ENCODE data around the gene ABI3BP. TPM values are rescaled to one million over a fixed set of nuclear protein-coding genes. Genes with fewer than 3 reads are reported as not detected.

Gene ABI3BP
- total and polyA plus RNA-seq, 4 donors = 21.9 to 87.5 (median 59.9) TPM

- 39 to 59% methylated on average over 2 of the region's 2 CpGs for WGBS, 2 donors
- DNase-seq = peak in 2 of 3 donors; percentile 43 to 44
- H3K9me3 ChIP-seq (ENCODE audit: control insufficient read depth in 4 of 4, insufficient read depth in 3 of 4, low read length in 3 of 4) = no peaks in the 10 kb centered on the region
- no peak for ATAC-seq (ENCODE audit: insufficient read depth, low FRiP score)
- H3K27me3 ChIP-seq (ENCODE audit: control insufficient read depth in 3 of 3, insufficient read depth in 3 of 3, low read length in 2 of 3) = no peaks in the 10 kb centered on the region
- H3K4me1 ChIP-seq (ENCODE audit: control insufficient read depth in 5 of 5, insufficient read depth in 5 of 5, low read length in 5 of 5) = peaks cover 0 to 6% (median 0%) of the 10 kb centered on the region in 5 donors
- H3K36me3 ChIP-seq (ENCODE audit: control insufficient read depth in 4 of 4, insufficient read depth in 4 of 4, low read length in 4 of 4) = peaks cover 11 to 46% (median 19%) of the 10 kb centered on the region in 4 donors
- no peak overlapping the region for H3K27ac ChIP-seq (ENCODE audit: low read depth in 1 of 2, low read length in 1 of 2)
- H3K9ac ChIP-seq (ENCODE audit: insufficient read depth in 1 of 2, low read length in 2 of 2) = no peak overlapping the region
- no peak overlapping the region for H3K4me3 ChIP-seq
- TF ChIP-seq, protein P1, sequence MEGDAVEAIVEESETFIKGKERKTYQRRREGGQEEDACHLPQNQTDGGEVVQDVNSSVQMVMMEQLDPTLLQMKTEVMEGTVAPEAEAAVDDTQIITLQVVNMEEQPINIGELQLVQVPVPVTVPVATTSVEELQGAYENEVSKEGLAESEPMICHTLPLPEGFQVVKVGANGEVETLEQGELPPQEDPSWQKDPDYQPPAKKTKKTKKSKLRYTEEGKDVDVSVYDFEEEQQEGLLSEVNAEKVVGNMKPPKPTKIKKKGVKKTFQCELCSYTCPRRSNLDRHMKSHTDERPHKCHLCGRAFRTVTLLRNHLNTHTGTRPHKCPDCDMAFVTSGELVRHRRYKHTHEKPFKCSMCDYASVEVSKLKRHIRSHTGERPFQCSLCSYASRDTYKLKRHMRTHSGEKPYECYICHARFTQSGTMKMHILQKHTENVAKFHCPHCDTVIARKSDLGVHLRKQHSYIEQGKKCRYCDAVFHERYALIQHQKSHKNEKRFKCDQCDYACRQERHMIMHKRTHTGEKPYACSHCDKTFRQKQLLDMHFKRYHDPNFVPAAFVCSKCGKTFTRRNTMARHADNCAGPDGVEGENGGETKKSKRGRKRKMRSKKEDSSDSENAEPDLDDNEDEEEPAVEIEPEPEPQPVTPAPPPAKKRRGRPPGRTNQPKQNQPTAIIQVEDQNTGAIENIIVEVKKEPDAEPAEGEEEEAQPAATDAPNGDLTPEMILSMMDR (IDR thresholded peaks at IDR 0.05; ENCODE audit: control extremely low read depth, extremely low read depth) = no peak
These were observed 255.9 kb downstream of the ABI3BP start for GRCh38 chr3:100737334-100737733.

GRCh38 chr3:100732435-100732834, 260.8 kb downstream of the ABI3BP start:
- 94% methylated on average over 3 of the region's 3 CpGs for WGBS, 2 donors
- TF ChIP-seq, protein P1 (IDR thresholded peaks at IDR 0.05; ENCODE audit: control extremely low read depth, extremely low read depth) = no peak

DNA sequence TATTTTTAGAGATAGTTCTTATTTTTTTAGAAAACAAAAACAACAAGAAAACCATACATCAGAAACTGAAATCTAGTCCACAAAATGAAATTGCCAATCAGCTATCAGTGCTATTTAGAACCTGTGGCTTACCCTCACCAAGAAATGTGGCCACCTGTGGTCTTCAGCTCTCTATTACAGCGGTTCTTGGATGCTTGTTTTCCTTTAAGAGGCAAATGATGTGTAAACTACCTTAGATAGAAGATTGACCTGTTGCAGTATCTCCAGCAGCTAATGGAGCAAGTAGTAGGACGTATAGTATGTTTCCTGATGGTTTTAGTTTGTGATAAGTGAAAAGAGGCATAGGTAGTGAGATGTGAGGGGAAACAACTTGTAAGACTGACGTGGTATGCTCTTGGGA, 262.7 kb downstream of the ABI3BP start:
- peaks cover 7 to 41% (median 11%) of the 10 kb centered on the region in 4 donors for H3K36me3 ChIP-seq (ENCODE audit: control insufficient read depth in 4 of 4, insufficient read depth in 4 of 4, low read length in 4 of 4)
- no peak overlapping the region for H3K9ac ChIP-seq (ENCODE audit: insufficient read depth in 1 of 2, low read length in 2 of 2)
- peaks cover 0 to 13% (median 0%) of the 10 kb centered on the region in 5 donors for H3K4me1 ChIP-seq (ENCODE audit: control insufficient read depth in 5 of 5, insufficient read depth in 5 of 5, low read length in 5 of 5)
- TF ChIP-seq, protein P1 (IDR thresholded peaks at IDR 0.05; ENCODE audit: control extremely low read depth, extremely low read depth) = no peak
- no peaks in the 10 kb centered on the region for H3K27me3 ChIP-seq (ENCODE audit: control insufficient read depth in 3 of 3, insufficient read depth in 3 of 3, low read length in 2 of 3)
- H3K4me3 ChIP-seq = no peak overlapping the region
- 65 to 74% methylated on average over 3 of the region's 3 CpGs for WGBS, 2 donors
- no peak overlapping the region for H3K27ac ChIP-seq (ENCODE audit: low read depth in 1 of 2, low read length in 1 of 2)
- H3K9me3 ChIP-seq (ENCODE audit: control insufficient read depth in 4 of 4, insufficient read depth in 3 of 4, low read length in 3 of 4) = no peaks in the 10 kb centered on the region
- DNase-seq (no peak), ATAC-seq (ENCODE audit: insufficient read depth, low FRiP score) (no peak)

More at GRCh38 chr3:100732435-100732834, 260.8 kb downstream of the ABI3BP start:
- Histone ChIP-seq H3K27ac (ENCODE audit: low read depth in 1 of 2, low read length in 1 of 2) (no peak overlapping the region), H3K9ac (ENCODE audit: insufficient read depth in 1 of 2, low read length in 2 of 2) (no peak overlapping the region), H3K36me3 (ENCODE audit: control insufficient read depth in 4 of 4, insufficient read depth in 4 of 4, low read length in 4 of 4) (peaks cover 10 to 49% (median 14%) of the 10 kb centered on the region in 4 donors), H3K27me3 (ENCODE audit: control insufficient read depth in 3 of 3, insufficient read depth in 3 of 3, low read length in 2 of 3) (no peaks in the 10 kb centered on the region), H3K4me1 (ENCODE audit: control insufficient read depth in 5 of 5, insufficient read depth in 5 of 5, low read length in 5 of 5) (peaks cover 0 to 6% (median 0%) of the 10 kb centered on the region in 5 donors), H3K4me3 (no peak overlapping the region), H3K9me3 (ENCODE audit: control insufficient read depth in 4 of 4, insufficient read depth in 3 of 4, low read length in 3 of 4) (no peaks in the 10 kb centered on the region)
- DNase-seq (no peak), ATAC-seq (ENCODE audit: insufficient read depth, low FRiP score) (no peak)

DNA sequence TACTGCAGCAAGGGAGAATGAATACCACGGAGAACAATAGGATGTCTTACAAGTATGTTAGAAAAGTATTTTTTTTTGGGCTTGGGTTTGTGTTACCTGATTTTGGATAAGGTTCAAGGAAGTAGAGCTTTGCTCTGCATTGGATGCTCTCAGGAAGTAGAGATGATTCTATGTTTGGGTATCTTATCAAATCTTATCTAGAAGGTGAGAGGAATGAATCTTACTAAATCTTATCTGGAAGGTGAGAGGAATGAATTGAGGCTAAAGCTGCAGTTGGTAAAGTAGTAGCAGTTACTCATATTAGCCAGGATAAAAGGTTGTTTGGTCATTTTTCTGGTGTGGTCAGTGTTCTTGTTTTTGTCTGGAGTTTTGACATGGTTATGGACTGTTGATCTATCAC, 266.5 kb downstream of the ABI3BP start:
- Histone ChIP-seq H3K9ac (ENCODE audit: insufficient read depth in 1 of 2, low read length in 2 of 2) (no peak overlapping the region), H3K36me3 (ENCODE audit: control insufficient read depth in 4 of 4, insufficient read depth in 4 of 4, low read length in 4 of 4) (peaks cover 5 to 33% (median 14%) of the 10 kb centered on the region in 4 donors), H3K4me3 (no peak overlapping the region), H3K9me3 (ENCODE audit: control insufficient read depth in 4 of 4, insufficient read depth in 3 of 4, low read length in 3 of 4) (no peaks in the 10 kb centered on the region), H3K27me3 (ENCODE audit: control insufficient read depth in 3 of 3, insufficient read depth in 3 of 3, low read length in 2 of 3) (no peaks in the 10 kb centered on the region), H3K27ac (ENCODE audit: low read depth in 1 of 2, low read length in 1 of 2) (no peak overlapping the region), H3K4me1 (ENCODE audit: control insufficient read depth in 5 of 5, insufficient read depth in 5 of 5, low read length in 5 of 5) (peaks cover 0 to 13% (median 0%) of the 10 kb centered on the region in 5 donors)
- WGBS, 2 donors = 91 to 98% methylated on average over 1 of the region's 1 CpG
- no peak for ATAC-seq (ENCODE audit: insufficient read depth, low FRiP score)
- DNase-seq = no peak
- TF ChIP-seq, protein P1 (IDR thresholded peaks at IDR 0.05; ENCODE audit: control extremely low read depth, extremely low read depth) = no peak
